ENCODE results near the gene LRRC27.
"Not testable (repeated sequence)": the region's sequence is repeated elsewhere in the genome, so short reads cannot be mapped to it uniquely, and the experiment has no call there.

LRRC27 gene

GRCh38 chr10:132314881-132315280 lies 17.1 kb upstream of the LRRC27 start:
- not testable (repeated sequence) for DNase-seq (ENCODE audit: low read depth)

DNA sequence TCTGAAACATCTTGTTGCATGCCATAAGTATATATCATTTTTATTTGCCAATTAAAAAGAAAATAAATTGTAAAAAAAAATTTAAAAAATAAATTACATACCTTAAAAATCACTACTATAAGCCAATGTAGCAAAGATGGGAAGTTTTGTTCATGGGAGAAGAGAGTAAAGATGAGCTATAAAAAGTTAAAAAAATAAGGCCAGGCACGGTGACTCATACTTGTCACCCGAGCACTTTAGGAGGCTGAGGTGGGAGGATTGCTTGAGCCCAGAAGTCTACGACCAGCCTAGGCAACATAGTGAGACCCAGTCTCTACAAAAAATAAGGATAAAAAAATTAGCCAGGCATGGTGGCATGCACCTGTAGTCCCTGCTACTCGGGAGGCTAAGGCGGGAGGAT lies 15.9 kb upstream of the LRRC27 start:
- no peak for DNase-seq (ENCODE audit: low read depth)

- not testable (repeated sequence) for DNase-seq (ENCODE audit: low read depth)
Observed at GRCh38 chr10:132317477-132317876, 14.5 kb upstream of the LRRC27 start.

- no peak for DNase-seq (ENCODE audit: low read depth)
Observed at GRCh38 chr10:132319853-132320653, 11.9 kb upstream of the LRRC27 start.

DNA sequence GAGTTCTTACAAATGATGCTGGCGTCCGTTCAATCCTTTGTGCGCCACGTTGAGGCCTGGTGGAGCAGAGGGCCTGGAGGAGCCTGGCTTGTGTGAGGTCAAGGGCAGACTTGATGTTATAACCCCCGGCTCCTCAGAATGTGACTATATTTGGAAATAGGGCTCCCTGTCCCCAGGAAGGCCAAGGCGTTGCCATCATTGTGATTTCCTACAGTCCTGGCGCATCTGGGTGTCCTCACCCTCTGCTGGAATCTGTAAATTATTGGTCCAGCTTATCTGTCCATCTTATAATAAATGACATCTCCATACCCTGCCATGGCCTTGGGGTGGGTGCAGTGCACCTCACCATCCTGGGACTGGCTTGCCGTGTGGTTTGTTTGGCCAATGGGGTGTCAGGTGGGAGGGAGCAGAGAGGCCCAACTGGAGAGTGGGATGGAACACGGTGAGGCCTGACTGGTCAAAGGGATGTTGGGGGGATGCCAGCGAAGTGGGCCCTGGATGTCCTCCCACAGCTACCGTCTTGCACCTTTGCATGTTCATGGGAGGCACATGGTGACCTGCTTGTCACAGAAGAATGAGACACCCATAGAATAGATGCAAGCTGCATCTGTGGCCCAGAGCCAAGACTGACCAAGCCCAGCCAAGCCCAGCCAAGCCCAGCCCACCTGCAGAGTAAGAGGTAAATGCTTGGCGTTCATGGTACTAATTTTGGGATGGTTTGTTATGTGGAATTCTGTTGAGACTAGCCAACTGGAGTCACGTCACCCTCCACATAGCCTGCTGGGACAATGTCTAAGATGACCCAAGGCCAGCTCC lies 11.1 kb upstream of the LRRC27 start:
- DNase-seq (ENCODE audit: low read depth): no peak

DNA sequence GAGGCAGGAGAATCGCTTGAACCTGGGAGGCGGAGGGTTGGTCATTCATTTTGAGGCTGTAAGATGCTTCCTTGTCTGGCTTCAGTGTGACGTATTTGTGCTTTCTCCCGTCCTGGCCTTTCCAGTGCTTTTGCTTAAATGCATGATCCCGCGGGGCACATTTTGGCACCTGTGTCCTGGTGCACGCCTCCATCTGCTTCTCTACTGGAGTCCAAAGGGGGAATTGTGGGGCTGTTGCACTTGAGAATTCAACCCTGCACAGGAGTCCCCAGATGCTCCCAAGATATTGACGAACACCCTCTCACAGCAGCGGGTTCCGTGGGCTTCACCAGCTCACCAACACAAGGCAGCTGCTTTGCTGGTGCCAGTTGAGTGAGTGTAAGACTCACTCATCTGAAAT lies 10.3 kb upstream of the LRRC27 start:
- no peak for DNase-seq (ENCODE audit: low read depth)

- no peak for DNase-seq (ENCODE audit: low read depth)
Observed at GRCh38 chr10:132322586-132323048, 9.4 kb upstream of the LRRC27 start.

DNA sequence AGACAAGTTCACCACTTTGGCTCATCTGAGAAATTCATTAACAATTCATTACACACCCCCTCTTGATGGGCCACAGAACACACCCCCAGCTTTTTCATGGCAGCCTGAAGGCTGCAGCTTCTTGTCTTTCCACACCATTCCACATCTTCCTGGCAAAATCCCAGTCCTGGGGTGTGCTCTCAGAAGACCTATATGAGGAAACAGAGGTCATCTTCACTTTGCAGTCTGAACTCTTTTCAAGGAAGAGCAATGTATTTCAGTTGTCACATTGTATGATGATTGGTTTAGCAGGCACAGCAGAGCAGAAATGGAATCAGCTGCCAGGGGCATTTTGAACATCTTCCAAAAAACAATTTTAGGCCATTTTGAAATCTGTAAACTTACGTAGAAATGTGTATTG lies 7.8 kb upstream of the LRRC27 start:
- DNase-seq (ENCODE audit: low read depth): no peak

GRCh38 chr10:132326344-132326889 lies 5.6 kb upstream of the LRRC27 start:
- DNase-seq (ENCODE audit: low read depth): no peak

DNA sequence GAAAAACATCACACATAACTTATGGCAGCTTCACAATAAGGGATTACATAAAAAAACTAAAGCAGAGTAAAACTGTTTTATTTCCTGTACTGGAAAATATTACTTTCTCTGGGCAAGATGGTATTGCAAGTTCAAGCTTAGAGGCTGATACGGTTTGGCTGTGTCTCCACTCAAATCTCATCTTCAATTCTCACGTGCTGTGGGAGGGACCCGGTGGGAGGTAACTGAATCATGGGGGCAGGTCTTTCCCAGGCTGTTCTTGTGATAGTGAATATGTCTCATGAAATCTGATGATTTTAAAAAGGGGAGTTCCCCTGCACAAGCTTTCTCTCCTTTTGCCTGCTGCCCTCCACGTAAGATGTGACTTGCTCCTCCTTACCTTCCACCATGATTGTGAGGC lies 5.1 kb upstream of the LRRC27 start:
- no peak for DNase-seq (ENCODE audit: low read depth)

DNA sequence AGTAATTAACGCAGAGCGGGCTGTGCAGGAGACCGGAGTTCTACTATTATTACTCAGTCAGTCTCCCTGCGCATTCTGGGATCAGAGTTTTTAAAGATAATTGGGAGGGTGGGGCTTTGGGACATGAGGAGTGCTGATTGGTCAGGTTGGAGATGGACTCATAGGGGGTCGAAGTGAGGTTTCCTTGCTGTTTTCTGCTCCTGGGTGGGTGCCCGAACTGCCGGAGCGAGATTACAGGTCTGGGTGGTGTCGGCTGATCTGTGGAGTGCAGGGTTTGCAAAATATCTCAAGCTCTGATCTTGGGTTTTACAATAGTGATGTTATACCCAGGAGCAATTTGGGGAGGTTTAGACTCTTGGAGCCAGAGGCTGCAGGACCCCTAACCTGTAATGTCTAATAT lies 3.9 kb upstream of the LRRC27 start:
- DNase-seq (ENCODE audit: low read depth): no peak

- DNase-seq (ENCODE audit: low read depth): no peak
Observed at GRCh38 chr10:132328738-132329137, 3.3 kb upstream of the LRRC27 start.

DNA sequence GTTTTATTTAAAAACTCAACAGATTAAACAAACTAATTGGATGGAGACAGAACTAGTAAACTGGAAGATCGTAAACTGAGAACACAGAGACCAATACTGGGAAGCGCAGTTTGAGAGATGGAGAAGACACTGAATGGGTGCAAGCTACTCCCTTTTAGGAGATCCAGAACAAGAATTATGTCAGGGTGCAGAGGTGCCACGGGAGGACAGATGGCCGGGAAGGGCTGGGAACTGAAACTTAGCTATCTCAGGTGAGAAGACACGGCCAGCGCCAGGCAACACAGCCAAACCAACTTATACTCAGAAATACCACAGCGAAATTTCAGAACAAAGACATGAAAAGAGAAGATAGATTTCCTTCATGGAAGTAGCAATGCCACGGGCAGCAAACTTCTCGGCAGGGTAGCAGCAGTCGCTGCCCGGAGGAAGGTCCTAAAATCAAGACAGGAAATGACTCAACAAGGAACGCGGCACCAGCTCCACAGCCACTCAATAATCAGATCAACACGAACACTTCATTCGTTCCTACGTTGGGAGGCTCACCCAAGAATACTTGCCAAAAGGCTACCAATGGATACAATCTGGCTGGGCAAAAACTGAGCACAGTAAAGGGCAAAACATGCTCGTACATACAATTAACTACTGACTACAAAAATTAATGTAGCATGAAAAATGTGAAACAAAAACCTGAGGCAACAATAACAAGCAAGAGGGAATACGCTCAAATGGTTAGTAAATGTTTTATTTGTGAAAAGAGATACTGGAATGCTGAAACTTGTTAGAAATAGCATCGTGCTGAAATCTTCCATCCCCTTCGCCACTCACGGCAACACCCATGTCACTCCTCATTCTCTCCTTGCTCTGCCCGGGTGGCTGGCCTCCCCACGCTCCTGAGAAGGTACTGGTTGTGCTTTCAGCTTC lies 2.2 kb upstream of the LRRC27 start:
- DNase-seq (ENCODE audit: low read depth): no peak

- no peak for DNase-seq (ENCODE audit: low read depth)
Observed at GRCh38 chr10:132330486-132330833, 1.5 kb upstream of the LRRC27 start.

DNA sequence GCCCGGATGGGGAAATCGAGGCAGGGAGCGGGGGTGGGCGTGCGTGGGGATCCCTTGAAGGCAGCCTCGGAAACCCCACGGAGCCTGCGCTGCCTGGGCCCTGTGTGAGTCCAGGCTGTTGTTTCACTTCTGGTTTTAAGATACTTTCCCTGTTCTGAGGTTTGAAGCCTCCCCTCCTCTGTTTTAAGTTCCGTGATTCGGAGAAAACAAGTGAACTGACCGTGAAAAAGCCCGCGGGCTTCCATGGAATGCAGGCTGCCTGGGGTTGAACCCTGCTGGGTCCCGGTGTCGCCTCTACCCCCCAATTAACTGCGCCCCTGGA lies 401 bp downstream of the LRRC27 start:
- DNase-seq (ENCODE audit: low read depth): no peak

DNA sequence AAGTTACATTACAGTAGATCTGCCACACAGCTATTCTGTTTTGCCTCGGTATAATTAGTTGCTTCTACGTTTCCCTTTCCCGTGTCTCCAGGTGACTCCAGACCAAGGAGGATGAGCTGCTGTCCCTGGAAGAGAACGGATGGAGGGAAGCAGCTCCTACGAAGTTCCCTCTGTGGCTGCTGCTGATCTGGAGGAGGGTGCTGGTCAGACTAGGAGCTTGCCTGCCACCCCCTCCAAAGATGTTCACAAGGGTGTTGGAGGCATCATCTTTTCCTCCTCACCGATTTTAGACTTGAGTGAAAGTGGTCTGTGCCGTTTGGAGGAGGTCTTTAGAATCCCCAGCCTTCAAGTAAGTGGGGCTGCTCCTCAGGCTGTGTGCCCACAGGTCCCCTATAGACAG lies 1.4 kb downstream of the LRRC27 start:
- DNase-seq (ENCODE audit: low read depth): no peak

DNA sequence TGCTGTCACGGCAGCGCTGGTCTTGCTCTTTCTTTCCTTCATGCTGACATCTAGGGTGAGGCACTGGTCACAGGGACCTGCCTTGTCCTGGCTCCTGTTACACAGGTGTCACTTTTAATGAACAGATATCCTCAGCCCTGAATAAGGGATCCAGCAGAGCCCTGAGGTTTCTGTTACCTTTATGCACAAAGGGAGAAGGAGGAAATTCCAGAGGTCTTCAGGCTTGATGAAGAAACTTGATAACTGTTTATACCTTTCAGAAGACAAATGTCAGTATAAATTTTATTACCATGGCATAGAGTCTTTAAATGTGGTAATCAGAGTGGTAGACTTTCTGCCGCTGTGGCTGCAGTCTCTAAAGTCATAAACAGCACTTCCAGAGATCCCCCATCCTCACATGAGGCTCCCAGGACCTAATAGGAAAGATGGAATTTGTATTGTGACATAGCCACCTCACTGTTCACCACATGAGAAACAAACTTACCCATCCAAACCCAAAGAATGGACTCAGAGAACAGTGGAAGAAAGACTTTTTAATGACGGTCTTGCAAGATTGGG lies 2.7 kb downstream of the LRRC27 start:
- DNase-seq (ENCODE audit: low read depth): no peak

GRCh38 chr10:132335189-132336063 lies 3.4 kb downstream of the LRRC27 start:
- DNase-seq (ENCODE audit: low read depth): no peak

- no peak for DNase-seq (ENCODE audit: low read depth)
Observed at GRCh38 chr10:132336064-132336746, 4.2 kb downstream of the LRRC27 start.

DNA sequence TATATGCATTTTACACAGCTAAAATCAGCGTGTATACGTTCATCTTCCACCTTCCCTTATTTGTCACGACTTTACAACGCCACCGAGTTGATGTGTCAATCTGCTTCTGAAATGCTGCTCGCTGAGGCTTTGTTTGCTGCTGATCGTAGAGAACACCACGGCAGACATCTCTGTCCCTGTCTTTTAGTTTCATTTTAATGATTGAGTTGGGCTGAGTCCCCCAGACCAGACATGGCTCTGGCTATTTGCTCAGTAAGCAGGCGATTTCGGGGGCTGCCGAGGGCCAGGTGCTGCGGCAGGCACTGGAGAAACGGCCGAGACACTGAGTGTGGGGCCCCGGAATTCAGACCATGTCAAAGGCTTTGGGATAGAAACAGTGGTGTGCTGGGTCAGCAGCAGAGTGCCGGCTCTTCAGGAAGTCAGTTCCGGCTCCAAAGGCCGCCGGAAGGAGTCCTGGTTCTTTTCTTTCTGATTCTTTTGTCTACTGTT lies 5.0 kb downstream of the LRRC27 start:
- no peak for DNase-seq (ENCODE audit: low read depth)

Data from T follicular helper cell (primary cell).